HepG2 (cell line): ENCODE data around the gene PRDX2. TPM values are rescaled to one million over a fixed set of nuclear protein-coding genes. Genes with fewer than 3 reads are reported as not detected.

Source experiments
- HNRNPLL ChIP-seq: fragments of 200-400 bp; formaldehyde crosslinking; IDR thresholded peaks from 2 replicates; pipeline ENCODE4 v1.6.1; 2017; ENCODE audit warnings: mild to moderate bottlenecking, low read depth, low read length; ENCODE audit not compliant: poor library complexity, severe bottlenecking
- MEF2D ChIP-seq: sonication (generic); formaldehyde crosslinking; IDR thresholded peaks from 2 replicates; pipeline ENCODE4 v1.5.1; 2020; ENCODE audit warnings: mild to moderate bottlenecking, missing genetic modification reagents
- PRDM10 ChIP-seq: sonication (generic); formaldehyde crosslinking; IDR thresholded peaks from 2 replicates; pipeline ENCODE4 v1.4.0; 2020; ENCODE audit warnings: low read depth, missing genetic modification reagents
- RFXAP ChIP-seq: sonication (generic); formaldehyde crosslinking; IDR thresholded peaks from 2 replicates; pipeline ENCODE4 v1.4.0; 2020; ENCODE audit warnings: missing genetic modification reagents, borderline replicate concordance
- SETDB1 ChIP-seq: sonication (generic); formaldehyde crosslinking; IDR thresholded peaks from 2 replicates; pipeline ENCODE4 v1.5.1; 2020; ENCODE audit warnings: missing genetic modification reagents, mild to moderate bottlenecking, borderline replicate concordance
- TRIM22 ChIP-seq: fragments of 450-650 bp; IDR thresholded peaks from 2 replicates; pipeline ENCODE4 v1.6.1; 2017
- ZBTB20 ChIP-seq: sonication (generic); formaldehyde crosslinking; IDR thresholded peaks from 2 replicates; pipeline ENCODE4 v1.8.1; 2023; ENCODE audit warnings: missing genetic modification reagents, low read depth, mild to moderate bottlenecking, borderline replicate concordance
- ZFYVE20 ChIP-seq: sonication (generic); formaldehyde crosslinking; IDR thresholded peaks from 2 replicates; pipeline ENCODE4 v1.8.0; 2023; ENCODE audit warnings: low read depth, mild to moderate bottlenecking, moderate library complexity, missing genetic modification reagents, borderline replicate concordance
- ZNF510 ChIP-seq: sonication (generic); formaldehyde crosslinking; IDR thresholded peaks from 2 replicates; pipeline ENCODE4 v1.4.0; 2020; ENCODE audit warnings: low read depth, mild to moderate bottlenecking, missing genetic modification reagents
- ZNF607 ChIP-seq: sonication (generic); formaldehyde crosslinking; IDR thresholded peaks from 2 replicates; pipeline ENCODE4 v1.5.1; 2020; ENCODE audit warnings: missing genetic modification reagents, mild to moderate bottlenecking, borderline replicate concordance
- ZNF646 ChIP-seq: sonication (generic); formaldehyde crosslinking; IDR thresholded peaks from 2 replicates; pipeline ENCODE4 v1.9.0; 2021; ENCODE audit warnings: mild to moderate bottlenecking, missing genetic modification reagents
- ZNF710 ChIP-seq: sonication (generic); formaldehyde crosslinking; IDR thresholded peaks from 2 replicates; pipeline ENCODE4 v1.5.0; 2020; ENCODE audit warnings: mild to moderate bottlenecking, missing genetic modification reagents, borderline replicate concordance
- ZNF776 ChIP-seq: sonication (generic); formaldehyde crosslinking; IDR thresholded peaks from 2 replicates; pipeline ENCODE4 v1.4.0; 2020; ENCODE audit warnings: mild to moderate bottlenecking, missing genetic modification reagents
- polyA plus RNA-seq, 8 experiments: library from polyadenylated mRNA; depleted of rRNA in 3 of 8; stranded (reverse) in 7 of 8; unstranded in 1 of 8; fragments of >200 nt; fragmentation: Illumina TruSeq in 4 of 8; extraction: Trizol in 4 of 8; gene quantifications; 2 replicates each; pipeline versions ENCODE4 v1.2.1 to v1.2.3, GENCODE V29; 2011 to 2016; ENCODE audit warnings: low read depth in 4 of 8, missing spikeins in 1 of 8, mixed read lengths in 1 of 8; ENCODE audit not compliant: insufficient read depth in 1 of 8
- total RNA-seq, 5 experiments: library from RNA; depleted of rRNA; stranded (reverse); fragments of >200 nt; fragmentation: Illumina TruSeq; extraction: Trizol; gene quantifications; 2 replicates each; pipeline ENCODE4 v1.2.3, GENCODE V29; 2016; ENCODE audit warnings: low read depth in 1 of 5

The PRDX2 gene
- total and polyA plus RNA-seq, 2 of the 13 experiments (the other 11 are each of a cell fraction or from before 2014, with no cell fraction given), result 218 to 381 TPM

- no peak for TF ChIP-seq ZNF646 (CRISPR knock-in tag)
- TF ChIP-seq ZNF607, result no peak
- TF ChIP-seq ZNF510 (CRISPR knock-in tag), result no peak
- TF ChIP-seq TRIM22, result no peak
- TF ChIP-seq HNRNPLL, result no peak
- TF ChIP-seq MEF2D, result no peak; the same call in 1 of the 2 replicates
- TF ChIP-seq PRDM10 (CRISPR knock-in tag), result peak; percentile 75; the same call in 1 of the 2 replicates
- no peak for TF ChIP-seq ZBTB20 (CRISPR knock-in tag)
- no peak for TF ChIP-seq ZNF710 (CRISPR knock-in tag)
- no peak for TF ChIP-seq ZFYVE20
- no peak for TF ChIP-seq ZNF776 (CRISPR knock-in tag)
- TF ChIP-seq SETDB1 (CRISPR knock-in tag), result no peak
- TF ChIP-seq RFXAP (CRISPR knock-in tag), result no peak; the same call in 1 of the 2 replicates
These were observed 5.2 kb downstream of the PRDX2 start (continued) for GRCh38 chr19:12796146-12797071.
